Activated CD4-positive, alpha-beta T cell treated with anti-CD3 and anti-CD28 coated beads for 48 hours (primary cell): ENCODE results near the gene DDHD1.
A peak's percentile ranks its signal among the peaks of the same experiment; 100 is the strongest.
"Not testable (repeated sequence)": the region's sequence is repeated elsewhere in the genome, so short reads cannot be mapped to it uniquely, and the experiment has no call there.

Experiments
- DNase-seq: peaks from one replicate; pipeline ENCODE4 v3.0.0-alpha.2; 2020

Gene DDHD1

DNA sequence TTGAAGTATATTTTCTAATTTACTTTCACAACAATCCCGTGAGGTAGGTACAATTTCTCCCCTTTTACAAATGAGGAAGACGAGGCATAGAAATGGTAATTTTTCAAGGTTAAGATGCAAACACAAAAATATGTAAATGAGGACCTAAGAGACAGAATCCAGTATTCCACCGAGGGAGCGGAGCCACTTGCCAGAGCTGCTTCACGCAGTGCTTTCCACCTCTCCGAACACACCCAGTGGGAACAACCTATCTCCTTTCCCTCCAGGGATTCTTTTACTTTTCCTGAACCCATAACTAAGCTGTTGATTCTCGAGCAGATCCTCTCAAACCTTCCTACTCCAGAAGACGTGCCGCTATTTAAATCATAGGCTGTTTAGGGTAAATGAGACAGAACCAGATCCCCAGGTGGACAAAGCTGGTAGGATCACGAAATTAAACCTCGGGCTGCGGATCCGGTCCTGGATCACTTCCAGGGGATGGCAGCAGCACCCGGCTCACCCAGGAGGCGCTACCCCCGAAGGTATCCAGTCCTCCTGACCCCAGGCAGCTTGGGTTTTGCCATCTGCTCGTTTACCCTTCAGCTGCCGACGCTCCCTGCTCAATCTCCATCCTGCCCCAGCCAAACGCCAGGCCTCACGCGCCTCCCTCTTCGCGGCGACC is 1.5 kb downstream of the DDHD1 start:
- peak; percentile 67 for DNase-seq

- DNase-seq, result no peak
These were observed 3.3 kb downstream of the DDHD1 start for GRCh38 chr14:53149668-53150316.

- DNase-seq, result no peak
These were observed 4.5 kb downstream of the DDHD1 start for GRCh38 chr14:53148671-53149070.

- no peak for DNase-seq
These were observed 5.2 kb downstream of the DDHD1 start for GRCh38 chr14:53147893-53148292.

DNA sequence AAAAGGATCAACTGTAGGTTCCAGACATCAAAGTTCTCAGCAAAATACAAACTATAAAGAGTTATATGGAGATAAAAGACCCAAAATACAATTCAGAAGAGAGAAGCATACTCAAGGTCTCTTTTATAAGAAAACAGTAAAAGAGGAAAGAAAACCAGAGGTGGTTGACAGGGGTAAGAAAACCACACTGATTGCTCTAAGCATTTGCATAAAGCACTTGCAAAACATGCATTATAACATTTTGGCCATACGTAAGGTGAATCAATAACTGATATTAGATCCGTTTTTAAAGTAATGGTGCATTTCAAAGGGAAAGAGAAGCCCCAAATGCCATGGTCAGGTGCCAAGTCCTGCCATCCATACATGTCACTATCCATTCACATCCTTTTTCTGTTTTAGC is 5.9 kb downstream of the DDHD1 start:
- DNase-seq, result no peak

- no peak for DNase-seq
These were observed 6.4 kb downstream of the DDHD1 start for GRCh38 chr14:53146739-53147138.

DNA sequence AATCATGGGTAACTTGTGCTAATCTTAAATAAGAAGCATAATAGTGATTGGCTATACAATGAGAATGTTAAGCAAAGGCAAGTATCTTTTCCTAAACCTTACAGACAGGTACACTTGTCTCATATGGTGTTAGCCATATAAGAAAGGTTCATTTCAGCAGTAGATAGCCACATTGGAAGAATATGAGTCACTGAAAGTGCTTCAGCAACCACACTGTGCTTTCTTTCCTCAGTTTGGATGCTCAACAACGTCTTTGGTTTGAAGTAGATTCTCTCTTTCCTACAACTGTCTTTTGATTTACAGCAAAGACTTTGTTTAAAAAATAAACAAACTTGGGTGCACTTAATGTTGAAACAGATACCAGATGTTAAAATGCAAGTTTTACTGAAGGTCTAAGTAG is 8.9 kb downstream of the DDHD1 start:
- no peak for DNase-seq

DNA sequence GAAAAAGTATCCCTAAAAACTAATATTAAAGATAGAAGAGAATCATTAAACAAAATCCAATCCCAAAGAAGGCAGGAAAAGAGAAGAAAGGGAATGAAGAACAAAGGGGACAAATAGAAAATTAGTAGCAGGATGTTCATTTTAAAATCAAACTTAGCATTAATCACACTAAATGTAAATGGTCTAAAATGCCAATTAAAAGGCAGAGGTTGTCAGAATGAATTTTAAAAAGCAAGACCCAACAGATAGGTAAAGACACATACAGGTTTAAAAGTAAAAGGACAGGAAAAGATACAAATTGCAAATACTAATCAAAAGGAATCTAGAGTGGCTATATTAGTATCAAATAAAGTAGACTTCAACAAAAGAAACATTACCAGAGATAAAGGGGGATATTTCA is 12.5 kb downstream of the DDHD1 start:
- DNase-seq, result no peak

- no peak for DNase-seq
These were observed 15.4 kb downstream of the DDHD1 start for GRCh38 chr14:53137568-53138203.

- DNase-seq, result not testable (repeated sequence)
These were observed 22.6 kb downstream of the DDHD1 start for GRCh38 chr14:53130491-53130890.

DNA sequence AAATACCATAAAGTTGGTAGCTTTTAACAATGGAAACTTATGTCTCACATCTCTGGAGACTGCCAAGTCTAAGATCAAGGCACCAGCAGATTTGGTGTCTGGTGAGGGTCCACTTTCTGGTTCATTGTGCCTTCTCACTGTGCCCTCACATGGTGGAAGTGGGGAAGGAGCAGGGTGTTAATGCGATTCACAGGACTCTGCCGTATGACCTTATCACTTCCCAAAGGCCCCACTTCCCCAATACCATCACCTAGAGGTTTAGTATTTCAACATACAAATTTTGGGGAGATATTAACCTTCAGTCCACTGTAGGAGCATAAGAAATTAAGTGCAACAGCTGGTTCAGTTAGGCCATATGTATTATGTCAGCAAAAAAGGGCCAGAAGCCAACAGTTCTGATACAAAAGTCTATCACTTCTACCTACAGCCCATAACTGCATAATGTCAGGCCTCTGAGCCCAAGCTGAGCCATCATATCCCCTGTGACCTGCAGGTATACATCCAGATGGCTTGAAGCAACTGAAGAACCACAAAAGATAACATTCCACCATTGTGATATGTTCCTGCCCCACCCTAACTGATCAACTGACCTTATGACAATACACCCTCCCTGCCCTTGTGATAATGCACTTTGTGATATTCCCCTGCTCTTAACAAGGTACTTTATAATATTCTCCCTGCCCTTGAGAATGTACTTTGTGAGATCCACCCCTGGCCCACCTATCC is 24.7 kb downstream of the DDHD1 start:
- no peak for DNase-seq

- DNase-seq, result no peak
These were observed 25.3 kb downstream of the DDHD1 start for GRCh38 chr14:53127832-53128231.

GRCh38 chr14:53127151-53127550 is 26.0 kb downstream of the DDHD1 start:
- no peak for DNase-seq

- DNase-seq, result no peak
These were observed 26.4 kb downstream of the DDHD1 start for GRCh38 chr14:53126731-53127130.

DNA sequence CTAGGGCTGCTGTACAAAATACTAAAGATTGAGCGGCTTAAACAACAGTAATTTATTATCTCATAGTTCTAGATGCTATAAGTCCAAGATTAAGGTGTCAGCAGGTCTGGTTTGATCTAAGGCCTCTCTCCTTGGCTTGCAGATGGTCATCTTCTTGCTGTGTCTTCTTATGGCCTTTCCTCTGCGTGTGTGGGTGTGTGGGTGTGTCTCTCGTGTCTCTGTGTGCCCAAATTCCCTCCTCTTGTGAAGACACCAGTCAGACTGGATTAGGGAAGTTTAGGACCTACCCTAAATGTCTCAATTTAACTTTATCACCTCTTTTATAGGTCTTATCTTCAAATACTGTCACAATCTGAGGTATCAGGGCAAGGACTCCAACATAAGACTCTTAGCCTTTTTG is 28.3 kb downstream of the DDHD1 start:
- DNase-seq, result no peak

GRCh38 chr14:53121419-53121818 is 31.7 kb downstream of the DDHD1 start:
- DNase-seq, result not testable (repeated sequence)

GRCh38 chr14:53117479-53117878 is 35.6 kb downstream of the DDHD1 start:
- not testable (repeated sequence) for DNase-seq

DNA sequence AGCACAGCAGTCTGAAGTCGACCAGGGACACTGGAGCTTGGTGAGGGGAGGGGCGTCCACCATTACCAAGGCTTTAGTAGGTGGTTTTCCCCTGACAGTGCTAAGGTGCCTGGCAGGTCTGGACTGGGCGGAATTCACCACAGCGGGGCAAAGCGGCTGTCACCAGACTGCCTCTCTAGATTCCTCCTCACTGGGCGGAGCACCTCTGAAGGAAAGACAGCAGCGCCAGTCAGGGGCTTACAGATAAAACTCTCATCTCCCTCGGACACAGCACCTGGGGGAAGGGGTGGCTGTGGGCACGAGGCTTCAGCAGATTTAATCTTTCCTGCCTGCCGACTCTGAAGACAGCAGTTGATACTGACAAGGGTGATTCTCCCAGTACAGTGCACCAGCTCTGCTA is 39.1 kb downstream of the DDHD1 start:
- DNase-seq, result no peak

DNA sequence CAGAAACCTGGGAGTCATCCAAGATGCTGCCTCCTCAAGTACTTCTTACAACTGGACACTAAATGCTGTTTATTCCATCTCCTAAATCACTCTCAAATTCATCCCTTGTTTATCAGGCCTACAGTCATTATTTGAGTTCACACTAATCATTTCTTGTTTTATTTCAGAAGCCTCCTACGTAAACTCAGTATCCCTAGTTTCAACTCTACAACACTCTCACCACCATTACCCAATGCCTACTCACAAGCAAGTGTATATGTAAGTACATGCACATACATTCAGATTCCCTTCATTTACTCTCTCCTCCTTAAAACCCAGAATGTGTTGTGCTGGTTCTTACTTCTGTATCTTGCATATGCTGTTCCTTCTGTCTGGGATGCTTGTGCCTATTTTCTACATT is 43.0 kb downstream of the DDHD1 start:
- no peak for DNase-seq

DNA sequence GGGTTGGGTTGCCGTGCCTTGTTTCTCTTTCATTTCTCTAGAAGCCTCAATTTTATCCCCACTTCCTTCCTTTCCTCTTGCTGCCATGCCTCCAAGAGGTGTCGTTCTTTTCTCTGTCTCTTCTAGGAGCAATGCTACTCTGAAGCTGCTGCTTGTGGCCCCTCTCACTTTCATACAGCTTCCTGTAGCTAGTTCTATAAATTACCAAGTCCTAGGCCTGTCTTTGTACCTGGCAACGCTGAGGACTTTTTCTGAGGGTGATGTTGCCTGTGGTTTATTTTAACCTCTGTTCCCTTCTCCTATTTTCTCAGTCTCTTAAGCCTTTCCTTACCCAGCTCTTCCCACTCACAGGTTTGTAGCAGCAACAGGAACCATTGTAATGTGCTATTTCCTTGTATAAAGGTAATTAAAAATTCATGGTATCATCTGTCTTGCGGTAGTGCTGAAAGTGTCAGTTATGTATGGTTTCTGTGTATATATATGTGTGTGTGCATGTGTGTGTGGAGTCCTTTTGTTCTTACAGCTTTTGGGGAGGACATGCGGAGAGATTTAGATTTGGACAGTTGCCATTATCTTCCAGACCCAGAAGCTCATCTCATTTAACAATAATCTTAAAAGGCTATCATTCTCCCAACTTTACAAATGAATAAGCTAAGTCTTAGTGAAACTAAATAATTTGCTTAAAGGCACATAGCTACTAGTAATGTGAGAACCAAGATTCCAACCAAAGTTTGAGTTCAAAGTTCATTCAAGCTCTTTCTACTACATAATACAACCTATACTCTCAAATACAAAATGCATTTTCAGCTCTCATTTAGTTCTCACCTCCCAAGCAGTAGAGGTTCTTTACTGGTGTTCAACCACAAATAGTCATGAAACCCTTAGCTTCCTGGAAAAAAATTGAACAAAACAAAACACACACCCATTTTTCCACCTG is 43.8 kb downstream of the DDHD1 start:
- DNase-seq, result peak; percentile 73

DNA sequence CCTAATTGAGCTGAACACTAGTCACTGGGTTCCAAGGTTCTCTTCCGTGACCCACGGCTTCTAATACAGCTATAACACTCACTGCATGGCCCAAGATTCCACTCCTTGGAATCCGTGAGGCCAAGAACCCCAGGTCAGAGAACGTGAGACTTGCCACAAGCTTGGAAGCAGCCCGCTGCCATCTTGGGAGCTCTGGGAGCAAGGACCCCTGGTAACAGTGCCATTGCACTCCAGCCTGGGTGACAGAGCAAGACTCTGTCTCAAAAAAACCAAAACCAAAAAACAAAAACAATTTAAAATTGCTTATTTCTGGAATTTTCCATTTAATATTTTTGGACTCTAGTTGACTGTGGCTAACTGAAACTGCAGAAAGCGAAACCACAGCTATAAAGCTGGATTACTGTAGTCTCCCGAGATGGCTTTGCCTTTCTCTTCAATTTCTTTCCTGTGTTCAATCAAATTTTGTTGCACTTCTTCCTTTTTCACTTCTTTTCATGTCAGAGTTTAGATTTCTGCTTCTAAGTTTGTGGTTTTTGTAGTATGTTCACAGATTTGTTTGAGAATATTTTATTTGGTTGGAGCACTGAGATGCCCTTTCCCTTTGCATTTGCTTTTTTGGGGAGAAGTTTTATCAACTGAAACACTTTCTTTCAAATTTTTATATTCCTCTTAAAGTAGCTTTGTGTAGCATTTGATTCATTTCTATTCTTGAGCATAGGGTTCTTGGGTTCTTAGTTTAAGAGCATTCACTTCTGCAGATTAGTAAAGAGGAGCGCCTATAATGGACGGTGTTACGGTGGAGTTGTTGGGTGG is 44.6 kb downstream of the DDHD1 start:
- DNase-seq, result no peak

- DNase-seq, result no peak
These were observed 46.4 kb downstream of the DDHD1 start for GRCh38 chr14:53106768-53107167.
